ENCODE results near the gene TAF3.

DNA sequence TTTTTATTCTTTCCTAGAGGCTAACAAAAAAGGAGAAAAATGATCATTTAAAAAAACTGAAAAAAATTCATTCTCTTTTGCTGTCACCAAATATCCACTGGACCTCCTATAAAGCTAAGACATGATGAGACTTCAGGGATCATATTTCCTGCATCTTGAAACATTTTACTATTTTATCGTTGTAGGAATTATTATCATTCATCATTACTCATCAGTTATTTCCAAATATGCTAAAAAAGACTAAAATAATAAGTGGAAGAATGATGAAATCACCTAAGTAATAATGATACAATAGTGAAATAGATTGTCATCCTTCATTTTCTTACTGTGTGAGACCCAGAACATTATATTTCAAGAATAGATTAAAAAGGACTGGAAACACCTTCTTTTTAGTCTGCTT, 28.3 kb downstream of the TAF3 start:
- TF ChIP-seq, protein P1, sequence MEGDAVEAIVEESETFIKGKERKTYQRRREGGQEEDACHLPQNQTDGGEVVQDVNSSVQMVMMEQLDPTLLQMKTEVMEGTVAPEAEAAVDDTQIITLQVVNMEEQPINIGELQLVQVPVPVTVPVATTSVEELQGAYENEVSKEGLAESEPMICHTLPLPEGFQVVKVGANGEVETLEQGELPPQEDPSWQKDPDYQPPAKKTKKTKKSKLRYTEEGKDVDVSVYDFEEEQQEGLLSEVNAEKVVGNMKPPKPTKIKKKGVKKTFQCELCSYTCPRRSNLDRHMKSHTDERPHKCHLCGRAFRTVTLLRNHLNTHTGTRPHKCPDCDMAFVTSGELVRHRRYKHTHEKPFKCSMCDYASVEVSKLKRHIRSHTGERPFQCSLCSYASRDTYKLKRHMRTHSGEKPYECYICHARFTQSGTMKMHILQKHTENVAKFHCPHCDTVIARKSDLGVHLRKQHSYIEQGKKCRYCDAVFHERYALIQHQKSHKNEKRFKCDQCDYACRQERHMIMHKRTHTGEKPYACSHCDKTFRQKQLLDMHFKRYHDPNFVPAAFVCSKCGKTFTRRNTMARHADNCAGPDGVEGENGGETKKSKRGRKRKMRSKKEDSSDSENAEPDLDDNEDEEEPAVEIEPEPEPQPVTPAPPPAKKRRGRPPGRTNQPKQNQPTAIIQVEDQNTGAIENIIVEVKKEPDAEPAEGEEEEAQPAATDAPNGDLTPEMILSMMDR (IDR thresholded peaks at IDR 0.05): no peak
- TF ChIP-seq POLR2A (IDR thresholded peaks at IDR 0.05): no peak
